Measurements from ENCODE around the gene KCND2.

GRCh38 chr7:120703585-120704240 is 430.7 kb downstream of the KCND2 start:
- no peak for TF ChIP-seq CTCF (IDR thresholded peaks at IDR 0.05; ENCODE audit: low read depth, low read length, poor library complexity, severe bottlenecking)
- TF ChIP-seq EZH2phosphoT487 (IDR thresholded peaks at IDR 0.05; ENCODE audit: borderline replicate concordance, low read length), result no peak

Data from DOHH2 (cell line).